GM23338 (cell line): ENCODE data around the gene MPP2. TPM values are rescaled to one million over a fixed set of nuclear protein-coding genes. Genes with fewer than 3 reads are reported as not detected.

Experiments used
- ATAC-seq: fragments of 200-7000 bp; cut with Tn5 transposase; 3 replicates; pipeline ENCODE4 v1.9.1; 2020
- DNase-seq: peaks from one replicate; pipeline ENCODE4 v3.0.0-alpha.2; 2015; ENCODE audit warnings: low spot score
- H2AFZ ChIP-seq: fragments of 200-600 bp; sonication (generic); 2 replicates; pipeline ENCODE4 v1.8.0; 2016; ENCODE audit warnings: antibody characterized with exemption, mild to moderate bottlenecking, moderate library complexity
- H3F3A ChIP-seq: fragments of 200-600 bp; sonication (generic); replicated peaks from 2 replicates; pipeline ENCODE4 v1.8.0; 2017; ENCODE audit warnings: antibody characterized with exemption, mixed run types, low read depth
- H3K27ac ChIP-seq: fragments of 200-600 bp; sonication (generic); 2 replicates; pipeline ENCODE4 v1.6.1; 2016; ENCODE audit warnings: low read depth
- H3K27me3 ChIP-seq: fragments of 200-600 bp; sonication (generic); 2 replicates; pipeline ENCODE4 v1.8.0; 2016; ENCODE audit warnings: mild to moderate bottlenecking, mixed run types, moderate library complexity; ENCODE audit not compliant: insufficient read depth
- H3K36me3 ChIP-seq: fragments of 200-600 bp; sonication (generic); 2 replicates; pipeline ENCODE4 v1.8.0; 2016; ENCODE audit warnings: mild to moderate bottlenecking; ENCODE audit not compliant: insufficient read depth
- H3K4me1 ChIP-seq: fragments of 200-600 bp; sonication (generic); 2 replicates; pipeline ENCODE4 v1.8.0; 2016; ENCODE audit warnings: mild to moderate bottlenecking, moderate library complexity; ENCODE audit not compliant: insufficient read depth
- H3K4me2 ChIP-seq: fragments of 200-600 bp; sonication (generic); 2 replicates; pipeline ENCODE4 v1.7.1; 2017; ENCODE audit warnings: mixed run types
- H3K4me3 ChIP-seq: fragments of 200-600 bp; sonication (generic); 2 replicates; pipeline ENCODE4 v1.6.1; 2016; ENCODE audit warnings: mixed run types
- H3K79me2 ChIP-seq: fragments of 200-600 bp; sonication (generic); replicated peaks from 2 replicates; pipeline ENCODE4 v1.8.0; 2017; ENCODE audit warnings: mild to moderate bottlenecking; ENCODE audit not compliant: insufficient read depth
- H3K9me2 ChIP-seq: fragments of 200-600 bp; sonication (generic); 2 replicates; pipeline ENCODE4 v1.8.0; 2017; ENCODE audit not compliant: insufficient read depth
- H4K20me1 ChIP-seq: fragments of 200-600 bp; sonication (generic); replicated peaks from 2 replicates; pipeline ENCODE4 v1.8.0; 2017; ENCODE audit warnings: mild to moderate bottlenecking; ENCODE audit not compliant: insufficient read depth
- H3K27ac Mint-ChIP-seq: 2 replicates; pipeline ENCODE4 v1.8.0; 2020; ENCODE audit warnings: inconsistent platforms, mild to moderate bottlenecking, moderate library complexity, mixed read lengths
- H3K27me3 Mint-ChIP-seq: 3 replicates; pipeline ENCODE4 v1.8.0; 2022; ENCODE audit warnings: low read depth, mild to moderate bottlenecking, moderate library complexity, mixed read lengths, inconsistent platforms; ENCODE audit not compliant: insufficient read depth, poor library complexity
- H3K36me3 Mint-ChIP-seq: 3 replicates; pipeline ENCODE4 v1.8.0; 2021; ENCODE audit warnings: low read depth, mild to moderate bottlenecking, inconsistent platforms, moderate library complexity, mixed read lengths
- H3K4me1 Mint-ChIP-seq: 3 replicates; pipeline ENCODE4 v1.8.0; 2020; ENCODE audit warnings: mild to moderate bottlenecking, inconsistent platforms, mixed read lengths
- H3K4me3 Mint-ChIP-seq: 3 replicates; pipeline ENCODE4 v1.8.0; 2021; ENCODE audit warnings: moderate library complexity, mild to moderate bottlenecking, inconsistent platforms, mixed read lengths
- H3K9me3 Mint-ChIP-seq: 3 replicates; pipeline ENCODE4 v1.8.0; 2020; ENCODE audit warnings: moderate library complexity, mild to moderate bottlenecking, inconsistent platforms, mixed read lengths
- CREB1 ChIP-seq: fragments of 250-450 bp; sonication (Bioruptor Pico); IDR thresholded peaks from 2 replicates; pipeline ENCODE4 v1.5.0; 2020; ENCODE audit warnings: low read depth, mild to moderate bottlenecking, moderate library complexity
- CTCF ChIP-seq, 2 experiments: fragments of 200-600 bp in 1 of 2; sonication (generic) in 1 of 2; conservative IDR thresholded peaks; 2 replicates each; pipeline versions ENCODE4 v1.5.1 to v1.6.1; 2016 to 2017; ENCODE audit warnings: antibody characterized with exemption in 2 of 2, low read depth in 2 of 2, mild to moderate bottlenecking in 2 of 2, moderate library complexity in 1 of 2
- EZH2 ChIP-seq: fragments of 200-600 bp; sonication (generic); IDR thresholded peaks from one replicate; pipeline ENCODE4 v1.8.0; 2017; ENCODE audit warnings: antibody characterized with exemption, mild to moderate bottlenecking, low read depth; ENCODE audit not compliant: unreplicated experiment
- NANOG ChIP-seq: IDR thresholded peaks from 2 replicates; pipeline ENCODE4 v1.6.1; 2016; ENCODE audit warnings: antibody characterized with exemption, borderline replicate concordance
- POLR2AphosphoS5 ChIP-seq: IDR thresholded peaks from 2 replicates; pipeline ENCODE4 v1.6.1; 2016; ENCODE audit warnings: antibody characterized with exemption, low read depth
- ZNF114 ChIP-seq: fragments of 250-450 bp; sonication (Bioruptor Pico); IDR thresholded peaks from 2 replicates; pipeline ENCODE4 v1.5.0; 2020; ENCODE audit warnings: mild to moderate bottlenecking, moderate library complexity
- ZNF331 ChIP-seq: fragments of 250-450 bp; sonication (Bioruptor Pico); IDR thresholded peaks from 2 replicates; pipeline ENCODE4 v1.5.0; 2020; ENCODE audit warnings: low read depth, mild to moderate bottlenecking, moderate library complexity
- ZNF462 ChIP-seq: fragments of 250-450 bp; sonication (Bioruptor Pico); IDR thresholded peaks from 2 replicates; pipeline ENCODE4 v1.5.0; 2020; ENCODE audit warnings: mild to moderate bottlenecking, moderate library complexity
- polyA plus RNA-seq: library from polyadenylated mRNA; unstranded; fragments of >200 nt; fragmentation: Nextera tagmentation; extraction: Ambion mirVana; gene quantifications from 2 replicates; pipeline ENCODE4 v1.2.1, GENCODE V29; 2016
- total RNA-seq: library from RNA; depleted of rRNA; stranded (reverse); fragments of >200 nt; shearing (Covaris generic); gene quantifications from 2 replicates; pipeline ENCODE4 v1.2.3, GENCODE V29; 2014

The MPP2 gene
- total and polyA plus RNA-seq, 2 experiments from 2014 or later = 7.8 to 20.7 TPM

- Mint-ChIP-seq H3K4me1 (peaks cover 18% of the 10 kb centered on the region), H3K36me3 (no peaks in the 10 kb centered on the region), H3K4me3 (no peak overlapping the region), H3K9me3 (no peaks in the 10 kb centered on the region), H3K27ac (no peak overlapping the region), H3K27me3 (peaks cover 5% of the 10 kb centered on the region)
- H3K36me3 ChIP-seq = no peaks in the 10 kb centered on the region
- DNase-seq (no peak), ATAC-seq (no peak)
- H3K4me3 ChIP-seq = no peak overlapping the region
- H4K20me1 ChIP-seq = no peaks in the 10 kb centered on the region
- no peak overlapping the region for H3K27ac ChIP-seq
- H2AFZ ChIP-seq = no peak overlapping the region
- no peaks in the 10 kb centered on the region for H3F3A ChIP-seq
- no peak overlapping the region for H3K4me2 ChIP-seq
- TF ChIP-seq CREB1 (CRISPR knock-in tag) (no peak), ZNF331 (no peak), POLR2AphosphoS5 (no peak)
- no peaks in the 10 kb centered on the region for H3K79me2 ChIP-seq
- peaks cover 11% of the 10 kb centered on the region; the same call in 1 of the 2 replicates for H3K4me1 ChIP-seq
- no peaks in the 10 kb centered on the region for H3K9me2 ChIP-seq
- peaks cover 10% of the 10 kb centered on the region; the same call in 1 of the 2 replicates for H3K27me3 ChIP-seq
Measured at GRCh38 chr17:43848601-43849000, 58.7 kb downstream of the MPP2 start.

GRCh38 chr17:43846963-43847371, 60.4 kb downstream of the MPP2 start, which contains the start of gene CD300LG:
Gene CD300LG, plus strand, starts transcription at chr17:43847176. Its CDS starts 41 bp downstream, at chr17:43847217.
- no peak within 1 kb of the TSS for H3K27ac ChIP-seq
- H2AFZ ChIP-seq = peak within 1 kb of the TSS; percentile 92
- H3K4me2 ChIP-seq = peak within 1 kb of the TSS; percentile 78
- peak; percentile 55 for DNase-seq
- H3K27ac Mint-ChIP-seq = no peak within 1 kb of the TSS
- peak; percentile 69 for ATAC-seq
- no peaks in the 10 kb centered on the region for H3K9me3 Mint-ChIP-seq
- peaks cover 10% of the 10 kb centered on the region; the same call in 1 of the 2 replicates for H3K27me3 ChIP-seq
- peak within 1 kb of the TSS; percentile 54; the same call in 2 of the 3 replicates for H3K4me3 Mint-ChIP-seq
- H3K79me2 ChIP-seq = no peaks in the 10 kb centered on the region
- no peaks in the 10 kb centered on the region for H3K9me2 ChIP-seq
- H3K4me1 Mint-ChIP-seq = peaks cover 18% of the 10 kb centered on the region
- no peaks in the 10 kb centered on the region for H3K36me3 ChIP-seq
- TF ChIP-seq NANOG (no peak), CTCF (conservative IDR thresholded peaks at IDR 0.05; ENCODE audit: low read depth in 2 of 2) (peak in 1 of 2 experiments; percentile 21; a peak in 1 of 4 replicates)
- H3K36me3 Mint-ChIP-seq = no peaks in the 10 kb centered on the region
- H4K20me1 ChIP-seq = no peaks in the 10 kb centered on the region
- no peaks in the 10 kb centered on the region for H3F3A ChIP-seq
- peaks cover 3% of the 10 kb centered on the region for H3K27me3 Mint-ChIP-seq
- H3K4me1 ChIP-seq = peaks cover 11% of the 10 kb centered on the region; the same call in 1 of the 2 replicates
- H3K4me3 ChIP-seq = peak within 1 kb of the TSS; percentile 50

- H3K4me2 ChIP-seq = peak overlapping the region; percentile 78
- no peaks in the 10 kb centered on the region for H3F3A ChIP-seq
- peaks cover 3% of the 10 kb centered on the region for H3K27me3 Mint-ChIP-seq
- H3K4me3 Mint-ChIP-seq = no peak overlapping the region
- H3K36me3 ChIP-seq = no peaks in the 10 kb centered on the region
- DNase-seq (peak; percentile 93), ATAC-seq (peak; percentile 97)
- H3K4me1 Mint-ChIP-seq = peaks cover 18% of the 10 kb centered on the region
- H3K9me2 ChIP-seq = no peaks in the 10 kb centered on the region
- H3K4me3 ChIP-seq = peak overlapping the region; percentile 50
- no peaks in the 10 kb centered on the region for H3K36me3 Mint-ChIP-seq
- peaks cover 10% of the 10 kb centered on the region; the same call in 1 of the 2 replicates for H3K27me3 ChIP-seq
- H3K9me3 Mint-ChIP-seq = no peaks in the 10 kb centered on the region
- no peaks in the 10 kb centered on the region for H3K79me2 ChIP-seq
- no peaks in the 10 kb centered on the region for H4K20me1 ChIP-seq
- peaks cover 11% of the 10 kb centered on the region; the same call in 1 of the 2 replicates for H3K4me1 ChIP-seq
- no peak overlapping the region for H3K27ac ChIP-seq
- H2AFZ ChIP-seq = no peak overlapping the region
- H3K27ac Mint-ChIP-seq = no peak overlapping the region
- TF ChIP-seq EZH2 (no peak), ZNF462 (CRISPR knock-in tag) (no peak), CREB1 (CRISPR knock-in tag) (0 out of 2 replicates have a peak, but pooled peaks have one; percentile 12), ZNF114 (CRISPR knock-in tag) (no peak)
Measured at GRCh38 chr17:43846221-43846712, 61.1 kb downstream of the MPP2 start.
